ENCODE results near the gene HSPA12A.

HSPA12A gene

GRCh38 chr10:116668446-116668845, 73.9 kb downstream of the HSPA12A start:
- H3K36me3 ChIP-seq (ENCODE audit: insufficient read depth, low read depth, low read length), result peaks cover 30% of the 10 kb centered on the region
- H3K27me3 ChIP-seq (ENCODE audit: insufficient read depth, low read length), result no peaks in the 10 kb centered on the region
- H3K27ac ChIP-seq (ENCODE audit: low read length), result no peak overlapping the region
- no peaks in the 10 kb centered on the region for H3K9me3 ChIP-seq (ENCODE audit: insufficient read depth, low read depth, low read length)
- no peak overlapping the region; the same call in 1 of the 2 replicates for H3K4me3 ChIP-seq (ENCODE audit: low read length)
- H3K9ac ChIP-seq (ENCODE audit: low read depth, low read length), result no peak overlapping the region
- H3K4me1 ChIP-seq (ENCODE audit: insufficient read depth, low read length), result peaks cover 17% of the 10 kb centered on the region

GRCh38 chr10:116668018-116668417, 74.3 kb downstream of the HSPA12A start:
- H3K27me3 ChIP-seq (ENCODE audit: insufficient read depth, low read length), result no peaks in the 10 kb centered on the region
- H3K9me3 ChIP-seq (ENCODE audit: insufficient read depth, low read depth, low read length), result no peaks in the 10 kb centered on the region
- H3K9ac ChIP-seq (ENCODE audit: low read depth, low read length), result no peak overlapping the region
- H3K36me3 ChIP-seq (ENCODE audit: insufficient read depth, low read depth, low read length), result peaks cover 34% of the 10 kb centered on the region
- no peak overlapping the region for H3K27ac ChIP-seq (ENCODE audit: low read length)
- H3K4me1 ChIP-seq (ENCODE audit: insufficient read depth, low read length), result peaks cover 17% of the 10 kb centered on the region
- H3K4me3 ChIP-seq (ENCODE audit: low read length), result no peak overlapping the region

DNA sequence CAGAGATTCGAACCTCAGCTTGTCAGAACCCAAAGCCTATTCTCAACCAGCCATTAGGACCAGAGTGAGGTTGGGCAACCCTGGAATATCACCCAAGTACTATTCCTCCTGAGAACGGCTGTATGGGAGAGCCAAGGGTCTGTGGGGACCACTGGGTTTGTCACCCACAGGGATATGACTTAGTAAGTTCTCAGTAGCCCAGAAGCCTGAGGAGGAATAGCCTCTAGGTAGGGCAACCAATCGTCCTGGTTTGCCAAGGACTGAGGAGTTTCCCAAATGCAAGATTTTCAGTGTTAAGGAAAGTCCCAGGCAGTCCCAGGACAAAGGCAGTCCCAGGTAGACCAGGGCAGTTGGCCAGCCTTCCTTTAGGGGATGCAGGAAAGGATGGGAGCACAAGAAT, 74.9 kb downstream of the HSPA12A start:
- H3K27me3 ChIP-seq (ENCODE audit: insufficient read depth, low read length), result no peaks in the 10 kb centered on the region
- H3K27ac ChIP-seq (ENCODE audit: low read length), result no peak overlapping the region
- H3K9ac ChIP-seq (ENCODE audit: low read depth, low read length), result no peak overlapping the region
- peaks cover 36% of the 10 kb centered on the region for H3K36me3 ChIP-seq (ENCODE audit: insufficient read depth, low read depth, low read length)
- peaks cover 17% of the 10 kb centered on the region for H3K4me1 ChIP-seq (ENCODE audit: insufficient read depth, low read length)
- no peak overlapping the region for H3K4me3 ChIP-seq (ENCODE audit: low read length)
- no peaks in the 10 kb centered on the region for H3K9me3 ChIP-seq (ENCODE audit: insufficient read depth, low read depth, low read length)

GRCh38 chr10:116665541-116666125, 76.7 kb downstream of the HSPA12A start:
- peaks cover 9% of the 10 kb centered on the region; the same call in 1 of the 2 replicates for H3K4me1 ChIP-seq (ENCODE audit: insufficient read depth, low read length)
- no peaks in the 10 kb centered on the region for H3K9me3 ChIP-seq (ENCODE audit: insufficient read depth, low read depth, low read length)
- H3K4me3 ChIP-seq (ENCODE audit: low read length), result no peak overlapping the region
- no peak overlapping the region for H3K27ac ChIP-seq (ENCODE audit: low read length)
- no peaks in the 10 kb centered on the region for H3K27me3 ChIP-seq (ENCODE audit: insufficient read depth, low read length)
- no peak overlapping the region for H3K9ac ChIP-seq (ENCODE audit: low read depth, low read length)
- peaks cover 40% of the 10 kb centered on the region for H3K36me3 ChIP-seq (ENCODE audit: insufficient read depth, low read depth, low read length)

- Histone ChIP-seq H3K4me3 (ENCODE audit: low read length) (no peak overlapping the region), H3K27ac (ENCODE audit: low read length) (no peak overlapping the region), H3K27me3 (ENCODE audit: insufficient read depth, low read length) (no peaks in the 10 kb centered on the region), H3K36me3 (ENCODE audit: insufficient read depth, low read depth, low read length) (peaks cover 40% of the 10 kb centered on the region), H3K4me1 (ENCODE audit: insufficient read depth, low read length) (peaks cover 6% of the 10 kb centered on the region; the same call in 1 of the 2 replicates), H3K9me3 (ENCODE audit: insufficient read depth, low read depth, low read length) (no peaks in the 10 kb centered on the region), H3K9ac (ENCODE audit: low read depth, low read length) (no peak overlapping the region)
These were observed 77.7 kb downstream of the HSPA12A start for GRCh38 chr10:116664631-116665030.

GRCh38 chr10:116663342-116663741, 79.0 kb downstream of the HSPA12A start:
- no peaks in the 10 kb centered on the region for H3K9me3 ChIP-seq (ENCODE audit: insufficient read depth, low read depth, low read length)
- H3K27ac ChIP-seq (ENCODE audit: low read length), result no peak overlapping the region
- H3K36me3 ChIP-seq (ENCODE audit: insufficient read depth, low read depth, low read length), result peaks cover 40% of the 10 kb centered on the region
- no peak overlapping the region for H3K4me3 ChIP-seq (ENCODE audit: low read length)
- H3K9ac ChIP-seq (ENCODE audit: low read depth, low read length), result no peak overlapping the region
- no peaks in the 10 kb centered on the region for H3K27me3 ChIP-seq (ENCODE audit: insufficient read depth, low read length)
- H3K4me1 ChIP-seq (ENCODE audit: insufficient read depth, low read length), result no peaks in the 10 kb centered on the region

GRCh38 chr10:116660860-116661259, 81.5 kb downstream of the HSPA12A start:
- no peak overlapping the region for H3K4me3 ChIP-seq (ENCODE audit: low read length)
- no peak overlapping the region for H3K27ac ChIP-seq (ENCODE audit: low read length)
- H3K9ac ChIP-seq (ENCODE audit: low read depth, low read length), result no peak overlapping the region
- no peaks in the 10 kb centered on the region for H3K4me1 ChIP-seq (ENCODE audit: insufficient read depth, low read length)
- peaks cover 24% of the 10 kb centered on the region for H3K36me3 ChIP-seq (ENCODE audit: insufficient read depth, low read depth, low read length)
- no peaks in the 10 kb centered on the region for H3K9me3 ChIP-seq (ENCODE audit: insufficient read depth, low read depth, low read length)
- H3K27me3 ChIP-seq (ENCODE audit: insufficient read depth, low read length), result no peaks in the 10 kb centered on the region

DNA sequence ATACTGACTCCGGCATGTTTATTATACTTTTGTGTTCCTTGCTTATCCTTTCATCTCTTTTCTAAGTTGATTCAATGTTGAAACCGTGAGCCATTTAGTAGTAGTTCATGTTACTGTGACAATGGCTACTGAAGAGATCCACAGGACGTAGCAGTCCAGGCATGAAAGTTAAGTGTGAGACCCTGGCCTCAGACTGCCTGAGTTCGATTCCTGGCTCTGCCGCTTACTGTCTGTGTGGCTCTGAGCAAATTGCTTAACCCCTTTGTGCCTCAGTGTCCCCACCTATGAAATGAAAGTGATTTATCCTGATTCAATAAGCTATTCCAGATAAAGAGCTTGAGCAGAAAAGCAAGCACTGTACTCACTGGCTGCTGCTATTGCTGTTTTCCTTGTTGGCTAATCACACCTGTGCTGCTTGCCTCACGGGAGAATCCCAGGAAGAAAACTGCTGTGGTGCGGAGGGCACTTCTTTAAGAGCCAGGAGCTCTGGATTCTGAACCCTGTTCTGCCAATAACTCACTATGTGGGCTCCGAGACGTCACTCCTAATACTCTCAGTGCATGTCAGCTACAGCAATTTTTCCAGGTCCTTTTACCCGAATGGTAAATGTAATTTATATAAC, 83.2 kb downstream of the HSPA12A start:
- Histone ChIP-seq H3K4me1 (ENCODE audit: insufficient read depth, low read length) (no peaks in the 10 kb centered on the region), H3K36me3 (ENCODE audit: insufficient read depth, low read depth, low read length) (peaks cover 16% of the 10 kb centered on the region), H3K9me3 (ENCODE audit: insufficient read depth, low read depth, low read length) (no peaks in the 10 kb centered on the region), H3K27me3 (ENCODE audit: insufficient read depth, low read length) (no peaks in the 10 kb centered on the region), H3K4me3 (ENCODE audit: low read length) (no peak overlapping the region), H3K27ac (ENCODE audit: low read length) (no peak overlapping the region), H3K9ac (ENCODE audit: low read depth, low read length) (no peak overlapping the region)

- H3K9me3 ChIP-seq (ENCODE audit: insufficient read depth, low read depth, low read length), result no peaks in the 10 kb centered on the region
- H3K4me3 ChIP-seq (ENCODE audit: low read length), result no peak overlapping the region
- H3K36me3 ChIP-seq (ENCODE audit: insufficient read depth, low read depth, low read length), result peaks cover 6% of the 10 kb centered on the region
- H3K27ac ChIP-seq (ENCODE audit: low read length), result no peak overlapping the region
- no peak overlapping the region for H3K9ac ChIP-seq (ENCODE audit: low read depth, low read length)
- H3K4me1 ChIP-seq (ENCODE audit: insufficient read depth, low read length), result no peaks in the 10 kb centered on the region
- no peaks in the 10 kb centered on the region for H3K27me3 ChIP-seq (ENCODE audit: insufficient read depth, low read length)
These were observed 84.4 kb downstream of the HSPA12A start for GRCh38 chr10:116657863-116658551.

- Histone ChIP-seq H3K9me3 (ENCODE audit: insufficient read depth, low read depth, low read length) (no peaks in the 10 kb centered on the region), H3K4me1 (ENCODE audit: insufficient read depth, low read length) (no peaks in the 10 kb centered on the region), H3K27ac (ENCODE audit: low read length) (no peak overlapping the region), H3K27me3 (ENCODE audit: insufficient read depth, low read length) (no peaks in the 10 kb centered on the region), H3K9ac (ENCODE audit: low read depth, low read length) (no peak overlapping the region), H3K4me3 (ENCODE audit: low read length) (no peak overlapping the region), H3K36me3 (ENCODE audit: insufficient read depth, low read depth, low read length) (no peaks in the 10 kb centered on the region)
These were observed 86.3 kb downstream of the HSPA12A start for GRCh38 chr10:116656044-116656443.

- H3K9me3 ChIP-seq (ENCODE audit: insufficient read depth, low read depth, low read length), result no peaks in the 10 kb centered on the region
- H3K36me3 ChIP-seq (ENCODE audit: insufficient read depth, low read depth, low read length), result no peaks in the 10 kb centered on the region
- H3K27ac ChIP-seq (ENCODE audit: low read length), result no peak overlapping the region
- H3K9ac ChIP-seq (ENCODE audit: low read depth, low read length), result no peak overlapping the region
- no peaks in the 10 kb centered on the region for H3K4me1 ChIP-seq (ENCODE audit: insufficient read depth, low read length)
- H3K27me3 ChIP-seq (ENCODE audit: insufficient read depth, low read length), result no peaks in the 10 kb centered on the region
- H3K4me3 ChIP-seq (ENCODE audit: low read length), result no peak overlapping the region
These were observed 86.8 kb downstream of the HSPA12A start for GRCh38 chr10:116655568-116655967.

DNA sequence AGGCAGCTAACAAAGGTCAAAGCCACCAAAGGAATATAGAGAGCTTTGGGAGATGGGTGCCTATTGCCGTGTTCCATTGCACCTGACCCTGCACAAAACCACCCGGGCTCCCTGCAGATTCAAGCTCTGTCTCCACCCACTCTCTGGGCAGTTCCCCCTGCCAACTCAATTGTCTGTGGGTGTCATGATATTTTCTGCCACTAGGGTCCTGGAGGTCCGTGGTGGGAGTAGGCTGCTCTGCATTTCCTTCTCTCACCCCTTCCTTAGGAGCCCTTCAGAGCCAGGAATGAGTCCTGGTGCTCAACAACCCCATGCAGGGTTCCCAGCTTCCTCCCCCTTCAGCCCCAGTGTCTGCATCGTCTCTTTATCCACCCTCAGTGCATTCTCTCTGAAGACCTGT, 87.5 kb downstream of the HSPA12A start:
- Histone ChIP-seq H3K9me3 (ENCODE audit: insufficient read depth, low read depth, low read length) (no peaks in the 10 kb centered on the region), H3K4me3 (ENCODE audit: low read length) (no peak overlapping the region), H3K36me3 (ENCODE audit: insufficient read depth, low read depth, low read length) (no peaks in the 10 kb centered on the region), H3K27me3 (ENCODE audit: insufficient read depth, low read length) (no peaks in the 10 kb centered on the region), H3K4me1 (ENCODE audit: insufficient read depth, low read length) (no peaks in the 10 kb centered on the region), H3K27ac (ENCODE audit: low read length) (no peak overlapping the region), H3K9ac (ENCODE audit: low read depth, low read length) (no peak overlapping the region)
